ENCODE measurements around the gene OPCML.

Gene OPCML

DNA sequence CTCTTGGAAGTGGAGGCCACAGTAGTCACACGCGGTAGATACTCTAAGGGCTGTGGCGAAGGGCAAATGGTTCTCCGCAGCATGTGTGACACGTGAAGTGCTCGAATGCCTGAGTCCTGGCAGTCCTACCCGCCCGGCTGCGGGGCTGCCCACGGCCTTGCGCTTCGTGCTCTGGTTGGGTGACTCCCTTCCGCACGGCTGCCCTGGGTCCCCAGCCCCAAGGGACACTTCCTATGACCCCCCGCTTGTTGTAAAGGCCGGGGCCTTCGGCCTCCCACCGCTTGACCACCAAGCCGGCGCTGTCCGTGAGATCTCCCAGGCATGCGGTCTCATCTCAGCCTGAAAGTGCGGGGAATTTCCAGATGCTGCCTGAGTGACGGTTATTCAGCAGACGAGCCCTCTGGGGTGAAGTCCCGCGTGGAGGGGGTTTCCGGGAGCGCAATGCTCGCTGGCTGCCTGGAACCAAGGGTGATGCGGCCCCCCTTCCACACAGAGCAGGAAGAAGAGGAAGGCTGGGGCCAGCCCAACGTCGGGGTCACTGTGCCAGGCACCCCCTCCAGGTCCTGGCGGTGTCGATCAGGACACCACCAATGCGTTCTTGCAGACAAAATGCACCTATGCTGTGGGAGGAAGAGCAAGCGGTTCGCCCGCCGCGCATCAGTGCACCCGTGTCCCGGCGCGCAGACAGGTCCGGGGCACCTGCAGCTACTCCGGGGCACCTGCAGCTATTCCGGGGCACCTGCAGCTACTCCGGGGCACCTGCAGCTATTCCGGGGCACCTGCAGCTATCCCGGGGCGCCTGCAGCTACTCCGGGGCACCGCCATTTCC, 171.2 kb downstream of the OPCML start:
- no peaks in the 10 kb centered on the region for H3K36me3 Mint-ChIP-seq (ENCODE audit: low read depth)
- no peaks in the 10 kb centered on the region for H3K9me3 Mint-ChIP-seq
- peaks cover 17% of the 10 kb centered on the region for H3K4me1 Mint-ChIP-seq
- TF ChIP-seq, protein P1, sequence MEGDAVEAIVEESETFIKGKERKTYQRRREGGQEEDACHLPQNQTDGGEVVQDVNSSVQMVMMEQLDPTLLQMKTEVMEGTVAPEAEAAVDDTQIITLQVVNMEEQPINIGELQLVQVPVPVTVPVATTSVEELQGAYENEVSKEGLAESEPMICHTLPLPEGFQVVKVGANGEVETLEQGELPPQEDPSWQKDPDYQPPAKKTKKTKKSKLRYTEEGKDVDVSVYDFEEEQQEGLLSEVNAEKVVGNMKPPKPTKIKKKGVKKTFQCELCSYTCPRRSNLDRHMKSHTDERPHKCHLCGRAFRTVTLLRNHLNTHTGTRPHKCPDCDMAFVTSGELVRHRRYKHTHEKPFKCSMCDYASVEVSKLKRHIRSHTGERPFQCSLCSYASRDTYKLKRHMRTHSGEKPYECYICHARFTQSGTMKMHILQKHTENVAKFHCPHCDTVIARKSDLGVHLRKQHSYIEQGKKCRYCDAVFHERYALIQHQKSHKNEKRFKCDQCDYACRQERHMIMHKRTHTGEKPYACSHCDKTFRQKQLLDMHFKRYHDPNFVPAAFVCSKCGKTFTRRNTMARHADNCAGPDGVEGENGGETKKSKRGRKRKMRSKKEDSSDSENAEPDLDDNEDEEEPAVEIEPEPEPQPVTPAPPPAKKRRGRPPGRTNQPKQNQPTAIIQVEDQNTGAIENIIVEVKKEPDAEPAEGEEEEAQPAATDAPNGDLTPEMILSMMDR (IDR thresholded peaks at IDR 0.05): no peak
- DNase-seq: no peak
- H3K27ac Mint-ChIP-seq: no peak overlapping the region
- no peak overlapping the region for H3K4me3 Mint-ChIP-seq
- peaks cover 33% of the 10 kb centered on the region for H3K27me3 Mint-ChIP-seq (ENCODE audit: low read depth, poor library complexity)

DNA sequence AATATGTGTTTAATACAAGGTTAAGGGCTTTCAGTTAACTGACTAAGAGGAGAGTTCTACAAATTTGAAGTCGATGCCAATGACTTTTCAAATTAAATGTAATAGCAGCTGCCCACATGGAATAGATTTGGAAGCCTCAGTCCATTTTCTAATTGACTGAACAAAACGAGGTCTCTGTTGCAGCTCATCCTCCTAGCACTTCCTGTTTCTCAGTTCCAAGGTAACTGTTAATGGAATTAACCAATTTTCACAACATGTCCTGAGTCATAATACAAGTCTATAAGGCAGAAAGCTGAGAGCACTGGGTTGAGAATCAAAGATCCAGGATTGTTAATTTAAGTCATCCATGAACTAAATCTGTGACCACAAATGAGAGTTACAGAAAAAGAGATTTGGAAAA, 177.2 kb downstream of the OPCML start:
- TF ChIP-seq, protein P1 (IDR thresholded peaks at IDR 0.05): no peak
- Mint-ChIP-seq H3K27me3 (ENCODE audit: low read depth, poor library complexity) (peaks cover 21% of the 10 kb centered on the region), H3K36me3 (ENCODE audit: low read depth) (no peaks in the 10 kb centered on the region), H3K4me1 (no peaks in the 10 kb centered on the region), H3K4me3 (no peak overlapping the region), H3K27ac (no peak overlapping the region), H3K9me3 (peaks cover 4% of the 10 kb centered on the region)
- no peak for DNase-seq

DNA sequence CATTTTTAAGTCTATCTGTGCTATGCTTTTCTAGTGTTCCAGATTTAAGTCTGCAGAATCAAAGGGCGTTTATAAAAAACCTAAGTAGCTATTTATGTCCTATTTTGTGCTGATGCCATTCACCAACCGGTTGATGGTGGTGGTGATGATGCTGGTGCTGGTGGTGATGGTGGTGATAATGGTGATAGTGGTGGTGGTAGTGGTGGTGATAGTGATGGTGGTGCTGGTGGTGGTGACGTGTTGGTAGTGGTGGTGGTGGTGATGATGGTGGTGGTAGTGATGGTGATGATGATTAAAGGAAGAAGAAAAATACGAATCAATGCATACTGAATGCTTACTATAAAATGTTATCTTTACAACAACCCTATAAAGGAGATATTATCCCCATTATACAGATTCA, 178.2 kb downstream of the OPCML start:
- Mint-ChIP-seq H3K36me3 (ENCODE audit: low read depth) (no peaks in the 10 kb centered on the region), H3K27me3 (ENCODE audit: low read depth, poor library complexity) (peaks cover 25% of the 10 kb centered on the region), H3K4me1 (no peaks in the 10 kb centered on the region), H3K4me3 (no peak overlapping the region), H3K27ac (no peak overlapping the region), H3K9me3 (peaks cover 4% of the 10 kb centered on the region)
- TF ChIP-seq, protein P1 (IDR thresholded peaks at IDR 0.05): no peak
- DNase-seq: no peak

DNA sequence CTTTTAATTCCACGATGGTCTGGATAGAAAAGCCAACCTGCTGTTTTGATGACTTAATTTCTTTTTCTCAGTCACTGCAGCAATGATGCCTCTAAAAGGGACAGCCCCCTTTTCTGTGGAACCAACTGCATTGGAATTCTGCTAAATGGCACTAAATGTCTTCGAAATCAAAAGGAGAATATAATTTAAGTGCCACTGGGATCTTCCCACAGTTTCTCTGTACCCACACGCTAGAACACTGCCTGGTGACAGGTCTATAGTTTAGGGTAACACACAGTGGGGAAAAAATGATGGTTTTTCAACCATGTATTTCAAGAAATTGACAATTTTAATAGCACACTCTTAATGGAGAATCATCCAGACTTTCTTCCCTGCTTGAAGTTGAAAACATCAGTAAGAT, 182.3 kb downstream of the OPCML start:
- Mint-ChIP-seq H3K9me3 (peaks cover 4% of the 10 kb centered on the region), H3K36me3 (ENCODE audit: low read depth) (no peaks in the 10 kb centered on the region), H3K27me3 (ENCODE audit: low read depth, poor library complexity) (peaks cover 12% of the 10 kb centered on the region), H3K4me3 (no peak overlapping the region), H3K27ac (no peak overlapping the region), H3K4me1 (no peaks in the 10 kb centered on the region)
- no peak for DNase-seq
- TF ChIP-seq, protein P1 (IDR thresholded peaks at IDR 0.05): no peak

DNA sequence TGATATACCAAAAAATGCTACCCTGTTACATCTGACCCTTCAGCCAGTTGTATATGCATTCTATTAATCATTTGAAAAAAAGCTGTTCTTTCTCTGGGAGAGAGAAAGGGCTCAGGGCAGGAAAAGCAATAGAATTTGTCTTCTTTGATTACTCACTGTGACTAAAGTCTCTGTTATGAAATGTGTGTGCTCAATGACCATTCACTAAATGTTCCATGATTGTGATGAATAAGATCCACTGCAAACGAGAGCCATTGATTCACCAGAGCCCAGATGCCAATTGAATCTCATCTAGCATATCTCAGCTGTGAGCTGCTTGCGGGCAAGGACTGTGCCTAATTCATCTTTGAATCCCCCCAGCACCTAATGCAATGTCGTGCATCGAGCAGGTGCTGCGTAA, 184.3 kb downstream of the OPCML start:
- Mint-ChIP-seq H3K27me3 (ENCODE audit: low read depth, poor library complexity) (peaks cover 22% of the 10 kb centered on the region), H3K27ac (no peak overlapping the region)

More for the DNA sequence above, 184.3 kb downstream of the OPCML start:
- Mint-ChIP-seq H3K4me1 (no peaks in the 10 kb centered on the region), H3K36me3 (ENCODE audit: low read depth) (no peaks in the 10 kb centered on the region), H3K9me3 (no peaks in the 10 kb centered on the region), H3K4me3 (no peak overlapping the region)
- TF ChIP-seq, protein P1 (IDR thresholded peaks at IDR 0.05): no peak
- DNase-seq: no peak

All from nephron progenitor cell (in vitro differentiated cells).